SH-SY5Y (cell line): ENCODE measurements around the gene CFAP251.

Experiments
- GATA2 ChIP-seq: IDR thresholded peaks from 2 replicates; pipeline ENCODE4 v1.6.1; 2011; ENCODE audit warnings: mild to moderate bottlenecking, low read depth, low read length
- GATA3 ChIP-seq: IDR thresholded peaks from 2 replicates; pipeline ENCODE4 v1.6.1; 2011; ENCODE audit warnings: low read depth, mild to moderate bottlenecking, low read length, moderate library complexity

Gene CFAP251

GRCh38 chr12:121992059-121992879 lies 73.9 kb downstream of the CFAP251 start:
- no peak for TF ChIP-seq GATA2
- TF ChIP-seq GATA3: no peak

GRCh38 chr12:121996050-121996944 lies 77.9 kb downstream of the CFAP251 start:
- TF ChIP-seq GATA2 (no peak), GATA3 (no peak)

- TF ChIP-seq GATA2 (no peak), GATA3 (no peak)
Observed at GRCh38 chr12:121996945-121997612, 78.7 kb downstream of the CFAP251 start.

- no peak for TF ChIP-seq GATA3
- TF ChIP-seq GATA2: no peak
Observed at GRCh38 chr12:122001466-122002209, 83.2 kb downstream of the CFAP251 start.

- TF ChIP-seq GATA3: no peak
- no peak for TF ChIP-seq GATA2
Observed at GRCh38 chr12:122003651-122004611, 85.5 kb downstream of the CFAP251 start.

GRCh38 chr12:122004633-122005071 lies 86.3 kb downstream of the CFAP251 start:
- TF ChIP-seq GATA2: no peak
- TF ChIP-seq GATA3: no peak

- no peak for TF ChIP-seq GATA3
- no peak for TF ChIP-seq GATA2
Observed at GRCh38 chr12:122005252-122005776, 86.9 kb downstream of the CFAP251 start.

- TF ChIP-seq GATA3: no peak
- no peak for TF ChIP-seq GATA2
Observed at GRCh38 chr12:122006186-122006926, 88.0 kb downstream of the CFAP251 start.

GRCh38 chr12:122009741-122010140 lies 91.3 kb downstream of the CFAP251 start:
- no peak for TF ChIP-seq GATA2

- TF ChIP-seq GATA3 (no peak), GATA2 (no peak)
Observed at GRCh38 chr12:122012184-122012583, 93.8 kb downstream of the CFAP251 start.

GRCh38 chr12:122013136-122013535 lies 94.7 kb downstream of the CFAP251 start:
- TF ChIP-seq GATA3 (no peak), GATA2 (no peak)
